Neutrophil (primary cell): ENCODE data around the gene TMCC1.

Experiments used
- H3K27ac ChIP-seq: fragments of 200-600 bp; sonication (generic); 2 replicates; pipeline ENCODE4 v1.5.1; 2016; ENCODE audit warnings: mild to moderate bottlenecking, moderate library complexity
- H3K27me3 ChIP-seq: fragments of 200-600 bp; sonication (generic); 2 replicates; pipeline ENCODE4 v1.6.0; 2016; ENCODE audit warnings: mild to moderate bottlenecking
- H3K36me3 ChIP-seq: fragments of 200-600 bp; sonication (generic); 2 replicates; pipeline ENCODE4 v1.5.1; 2017
- H3K4me1 ChIP-seq, 2 experiments: fragments of 200-600 bp in 1 of 2; sonication (generic) in 1 of 2; 1 replicate in 1 of 2; 2 replicates in 1 of 2; pipeline versions ENCODE4 v1.5.1 to v1.6.1; 2013 to 2016; ENCODE audit warnings: low read depth in 1 of 2, low read length in 1 of 2, mild to moderate bottlenecking in 1 of 2, moderate library complexity in 1 of 2; ENCODE audit not compliant: control insufficient read depth in 1 of 2, insufficient read depth in 1 of 2
- H3K4me3 ChIP-seq, 2 experiments: fragments of 200-600 bp in 1 of 2; sonication (generic) in 1 of 2; 1 replicate in 1 of 2; 2 replicates in 1 of 2; pipeline ENCODE4 v1.5.1; 2013 to 2016; ENCODE audit warnings: low read depth in 1 of 2, low read length in 1 of 2, mild to moderate bottlenecking in 1 of 2, moderate library complexity in 1 of 2
- H3K9me3 ChIP-seq: fragments of 200-600 bp; sonication (generic); 2 replicates; pipeline ENCODE4 v1.5.1; 2016
- CTCF ChIP-seq: fragments of 200-600 bp; sonication (generic); IDR thresholded peaks from 2 replicates; pipeline ENCODE4 v1.5.1; 2016; ENCODE audit warnings: antibody characterized with exemption

TMCC1 gene

GRCh38 chr3:129827765-129828164 lies 65.7 kb downstream of the TMCC1 start:
- H3K27ac ChIP-seq = peak overlapping the region; percentile 86
- TF ChIP-seq CTCF = no peak

GRCh38 chr3:129824926-129825541 lies 68.5 kb downstream of the TMCC1 start:
- Histone ChIP-seq H3K36me3 (peaks cover 4% of the 10 kb centered on the region), H3K4me1 (peaks cover 40 to 68% of the 10 kb centered on the region in 2 experiments), H3K9me3 (no peaks in the 10 kb centered on the region), H3K27me3 (no peaks in the 10 kb centered on the region), H3K27ac (peak overlapping the region; percentile 30), H3K4me3 (no peak overlapping the region)
- TF ChIP-seq CTCF = peak; percentile 68

More at GRCh38 chr3:129827765-129828164, 65.7 kb downstream of the TMCC1 start:
- H3K9me3 ChIP-seq = no peaks in the 10 kb centered on the region
- H3K36me3 ChIP-seq = no peaks in the 10 kb centered on the region
- H3K4me1 ChIP-seq = peaks cover 26 to 47% of the 10 kb centered on the region in 2 experiments
- H3K4me3 ChIP-seq = peak overlapping the region; percentile 20 to 36
- no peaks in the 10 kb centered on the region for H3K27me3 ChIP-seq

DNA sequence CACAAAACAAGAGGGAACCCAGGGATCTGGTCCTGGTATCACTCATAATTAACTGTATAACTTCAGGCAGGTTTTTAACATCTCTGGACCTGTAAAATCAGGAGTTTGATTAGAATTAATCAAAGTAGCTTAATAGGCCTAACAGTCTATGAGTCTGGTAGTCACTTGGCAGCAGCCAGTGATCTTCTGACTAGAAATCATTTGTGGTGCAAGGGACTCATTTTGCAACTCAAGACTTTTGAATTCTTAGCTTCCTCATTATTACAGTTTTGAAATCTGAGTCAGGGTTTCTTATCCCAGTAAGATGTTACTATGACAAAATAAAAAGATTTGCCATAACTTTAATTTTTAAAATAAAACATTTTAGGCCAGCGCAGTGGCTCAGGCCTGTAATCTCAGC lies 70.8 kb downstream of the TMCC1 start:
- Histone ChIP-seq H3K27me3 (no peaks in the 10 kb centered on the region), H3K4me1 (peaks cover 32 to 61% of the 10 kb centered on the region in 2 experiments), H3K9me3 (no peaks in the 10 kb centered on the region), H3K36me3 (peaks cover 4% of the 10 kb centered on the region), H3K4me3 (no peak overlapping the region), H3K27ac (peak overlapping the region; percentile 89)
- TF ChIP-seq CTCF = no peak

- peaks cover 4% of the 10 kb centered on the region for H3K36me3 ChIP-seq
- H3K27me3 ChIP-seq = no peaks in the 10 kb centered on the region
- H3K4me3 ChIP-seq = no peak overlapping the region
- H3K9me3 ChIP-seq = no peaks in the 10 kb centered on the region
- H3K4me1 ChIP-seq = peaks cover 28 to 57% of the 10 kb centered on the region in 2 experiments
- TF ChIP-seq CTCF = no peak
- H3K27ac ChIP-seq = peak overlapping the region; percentile 89
Measured at GRCh38 chr3:129822241-129822640, 71.3 kb downstream of the TMCC1 start.

DNA sequence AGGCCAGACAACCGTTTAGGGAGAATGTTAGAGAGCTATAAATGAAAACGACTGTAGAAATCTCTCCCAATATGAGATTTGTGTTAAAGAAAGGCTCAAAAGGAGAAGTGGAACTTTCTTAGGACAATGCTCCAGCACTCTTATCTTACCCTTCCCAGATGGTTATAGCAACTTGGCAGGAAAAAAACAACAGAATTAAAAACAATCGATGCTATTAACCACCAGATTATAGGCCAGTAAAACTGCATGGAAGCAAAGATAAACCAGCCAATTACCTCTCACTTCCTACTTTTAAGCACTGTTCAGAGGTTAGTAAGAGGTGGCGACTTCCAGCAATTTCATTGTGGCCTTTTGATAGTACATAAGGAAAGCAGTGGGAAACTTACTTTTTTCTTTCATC lies 72.9 kb downstream of the TMCC1 start:
- H3K4me1 ChIP-seq = peaks cover 22 to 41% of the 10 kb centered on the region in 2 experiments
- H3K4me3 ChIP-seq = no peak overlapping the region
- no peak overlapping the region for H3K27ac ChIP-seq
- no peak for TF ChIP-seq CTCF
- no peaks in the 10 kb centered on the region for H3K27me3 ChIP-seq
- H3K9me3 ChIP-seq = no peaks in the 10 kb centered on the region
- peaks cover 4% of the 10 kb centered on the region for H3K36me3 ChIP-seq
